ENCODE measurements around the gene IL18R1.

The IL18R1 gene

GRCh38 chr2:102424754-102425153 lies 69.2 kb downstream of the IL18R1 start:
- no peak overlapping the region for H3K4me3 ChIP-seq (replicated peaks; ENCODE audit: low read depth, low read length)
- DNase-seq (ENCODE audit: extremely low read depth, low read depth) = no peak
- no peak for TF ChIP-seq CTCF (IDR thresholded peaks at IDR 0.05; ENCODE audit: low read depth, low read length, missing control alignments)

GRCh38 chr2:102425441-102426132 lies 70.0 kb downstream of the IL18R1 start:
- no peak for TF ChIP-seq CTCF (IDR thresholded peaks at IDR 0.05; ENCODE audit: low read depth, low read length, missing control alignments)
- DNase-seq (ENCODE audit: extremely low read depth, low read depth) = no peak
- no peak overlapping the region for H3K4me3 ChIP-seq (replicated peaks; ENCODE audit: low read depth, low read length)

GRCh38 chr2:102427249-102427648 lies 71.7 kb downstream of the IL18R1 start:
- H3K4me3 ChIP-seq (replicated peaks; ENCODE audit: low read depth, low read length) = no peak overlapping the region
- DNase-seq (ENCODE audit: extremely low read depth, low read depth) = no peak
- TF ChIP-seq CTCF (IDR thresholded peaks at IDR 0.05; ENCODE audit: low read depth, low read length, missing control alignments) = no peak

GRCh38 chr2:102428573-102428972 lies 73.0 kb downstream of the IL18R1 start:
- DNase-seq (ENCODE audit: extremely low read depth, low read depth) = no peak
- H3K4me3 ChIP-seq (replicated peaks; ENCODE audit: low read depth, low read length) = no peak overlapping the region

GRCh38 chr2:102432386-102432785 lies 76.8 kb downstream of the IL18R1 start:
- TF ChIP-seq CTCF (IDR thresholded peaks at IDR 0.05; ENCODE audit: low read depth, low read length, missing control alignments) = no peak
- DNase-seq (ENCODE audit: extremely low read depth, low read depth) = no peak
- no peak overlapping the region for H3K4me3 ChIP-seq (replicated peaks; ENCODE audit: low read depth, low read length)

More at GRCh38 chr2:102428573-102428972, 73.0 kb downstream of the IL18R1 start:
- TF ChIP-seq CTCF (IDR thresholded peaks at IDR 0.05; ENCODE audit: low read depth, low read length, missing control alignments) = no peak

GRCh38 chr2:102433973-102434654 lies 78.5 kb downstream of the IL18R1 start:
- no peak for TF ChIP-seq CTCF (IDR thresholded peaks at IDR 0.05; ENCODE audit: low read depth, low read length, missing control alignments)
- no peak overlapping the region for H3K4me3 ChIP-seq (replicated peaks; ENCODE audit: low read depth, low read length)
- DNase-seq (ENCODE audit: extremely low read depth, low read depth) = no peak
